HEK293T (cell line): ENCODE data around the gene NMRK1.

ENCODE experiments used
- ARNT ChIP-seq: fragments of 450-650 bp; IDR thresholded peaks from 2 replicates; pipeline ENCODE4 v1.6.1; 2017; ENCODE audit warnings: mild to moderate bottlenecking
- FOXK2 ChIP-seq: fragments of 450-650 bp; IDR thresholded peaks from 2 replicates; pipeline ENCODE4 v1.6.1; 2016; ENCODE audit warnings: mild to moderate bottlenecking
- L3MBTL2 ChIP-seq: fragments of 450-650 bp; conservative IDR thresholded peaks from 2 replicates; pipeline ENCODE4 v1.6.1; 2016; ENCODE audit warnings: mild to moderate bottlenecking
- NFRKB ChIP-seq: fragments of 450-650 bp; IDR thresholded peaks from 2 replicates; pipeline ENCODE4 v1.6.1; 2016; ENCODE audit warnings: mild to moderate bottlenecking, moderate library complexity
- SP1 ChIP-seq: fragments of 450-650 bp; IDR thresholded peaks from 2 replicates; pipeline ENCODE4 v1.6.1; 2017
- TF ChIP-seq, protein P1 (sequence below): fragments of 450-650 bp; IDR thresholded peaks from 2 replicates; pipeline ENCODE4 v1.6.1; 2016

GRCh38 chr9:75039801-75040200 is 48.2 kb downstream of the NMRK1 start:
- TF ChIP-seq, protein P1, sequence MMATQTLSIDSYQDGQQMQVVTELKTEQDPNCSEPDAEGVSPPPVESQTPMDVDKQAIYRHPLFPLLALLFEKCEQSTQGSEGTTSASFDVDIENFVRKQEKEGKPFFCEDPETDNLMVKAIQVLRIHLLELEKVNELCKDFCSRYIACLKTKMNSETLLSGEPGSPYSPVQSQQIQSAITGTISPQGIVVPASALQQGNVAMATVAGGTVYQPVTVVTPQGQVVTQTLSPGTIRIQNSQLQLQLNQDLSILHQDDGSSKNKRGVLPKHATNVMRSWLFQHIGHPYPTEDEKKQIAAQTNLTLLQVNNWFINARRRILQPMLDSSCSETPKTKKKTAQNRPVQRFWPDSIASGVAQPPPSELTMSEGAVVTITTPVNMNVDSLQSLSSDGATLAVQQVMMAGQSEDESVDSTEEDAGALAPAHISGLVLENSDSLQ, result no peak
- no peak for TF ChIP-seq SP1
- no peak for TF ChIP-seq NFRKB
- TF ChIP-seq FOXK2, result no peak
- no peak for TF ChIP-seq L3MBTL2
- TF ChIP-seq ARNT, result no peak
